Subcutaneous abdominal adipose tissue (tissue), 5 donors: ENCODE results near the gene PDE6B.
A peak's percentile ranks its signal among the peaks of the same experiment; 100 is the strongest.
"Not testable (repeated sequence)": the region's sequence is repeated elsewhere in the genome, so short reads cannot be mapped to it uniquely, and the experiment has no call there.

Experiments
- H3K27ac ChIP-seq: one replicate; pipeline ENCODE4 v1.7.0; 2013; ENCODE audit warnings: low read depth, mild to moderate bottlenecking, inconsistent platforms, low read length, moderate library complexity
- H3K27me3 ChIP-seq, 5 donors: one replicate each; pipeline ENCODE4 v1.7.0; 2013; ENCODE audit warnings: low read length in 5 of 5, inconsistent platforms in 1 of 5; ENCODE audit not compliant: control insufficient read depth in 5 of 5, insufficient read depth in 4 of 5
- H3K36me3 ChIP-seq, 5 donors: one replicate each; pipeline ENCODE4 v1.7.0; 2013; ENCODE audit warnings: low read length in 5 of 5; ENCODE audit not compliant: control insufficient read depth in 5 of 5, insufficient read depth in 5 of 5
- H3K4me1 ChIP-seq, 5 donors: one replicate each; pipeline ENCODE4 v1.7.0; 2013; ENCODE audit warnings: low read length in 5 of 5, mild to moderate bottlenecking in 3 of 5, moderate library complexity in 1 of 5; ENCODE audit not compliant: control insufficient read depth in 5 of 5, insufficient read depth in 5 of 5
- H3K4me3 ChIP-seq, 5 donors: one replicate each; pipeline ENCODE4 v1.7.0; 2013; ENCODE audit warnings: low read length in 5 of 5, low read depth in 1 of 5
- H3K9ac ChIP-seq, 5 donors: one replicate each; pipeline ENCODE4 v1.7.0; 2013; ENCODE audit warnings: low read length in 5 of 5, mild to moderate bottlenecking in 4 of 5, moderate library complexity in 3 of 5
- H3K9me3 ChIP-seq, 5 donors: one replicate each; pipeline ENCODE4 v1.7.0; 2013; ENCODE audit warnings: low read length in 5 of 5; ENCODE audit not compliant: control insufficient read depth in 5 of 5
- donor health status: healthy.
- donor health status: healthy.
- donor health status: healthy.
- donor health status: healthy.
- donor health status: healthy.

The PDE6B gene

GRCh38 chr4:705278-706082, 80.1 kb downstream of the PDE6B start, which contains the start of gene PCGF3:
TSS of gene PCGF3 (plus strand) at chr4:705832. CDS start at chr4:733681, 27,849 bp downstream.
- H3K9ac ChIP-seq, result peak within 1 kb of the TSS; percentile 93 to 100 (median 97)
- H3K36me3 ChIP-seq, result peaks cover 0 to 3% (median 0%) of the 10 kb centered on the region in 5 donors
- H3K9me3 ChIP-seq, result no peaks in the 10 kb centered on the region
- peak within 1 kb of the TSS; percentile 57 for H3K27ac ChIP-seq
- H3K4me1 ChIP-seq, result peaks cover 4 to 51% (median 36%) of the 10 kb centered on the region in 5 donors
- no peaks in the 10 kb centered on the region for H3K27me3 ChIP-seq
- H3K4me3 ChIP-seq, result peak within 1 kb of the TSS; percentile 77 to 83 (median 78)

DNA sequence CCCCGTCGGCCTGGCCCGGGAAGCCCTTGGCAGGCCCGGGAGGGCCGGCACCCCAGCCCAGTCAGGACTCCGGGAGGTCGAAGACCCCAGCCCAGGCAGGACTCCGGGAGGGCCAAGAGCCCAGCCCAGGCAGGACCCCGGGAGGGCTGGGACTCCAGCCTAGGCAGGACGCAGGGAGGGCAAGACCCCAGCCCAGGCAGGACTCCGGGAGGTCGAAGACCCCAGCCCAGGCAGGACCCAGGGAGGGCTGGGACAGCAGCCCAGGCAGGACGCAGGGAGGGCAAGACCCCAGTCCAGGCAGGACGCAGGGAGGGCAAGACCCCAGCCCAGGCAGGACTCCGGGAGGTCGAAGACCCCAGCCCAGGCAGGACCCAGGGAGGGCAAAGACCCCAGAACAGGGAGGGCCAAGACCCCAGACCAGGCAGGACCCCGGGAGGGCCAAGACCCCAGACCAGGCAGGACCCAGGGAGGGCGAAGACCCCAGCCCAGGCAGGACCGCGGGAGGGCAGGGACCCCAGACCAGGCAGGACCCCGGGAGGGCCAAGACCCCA, 80.8 kb downstream of the PDE6B start:
- Histone ChIP-seq H3K4me1 (peaks cover 4 to 51% (median 36%) of the 10 kb centered on the region in 5 donors), H3K4me3 (peak overlapping the region; percentile 29 to 83 (median 78)), H3K27ac (peak overlapping the region; percentile 57), H3K9ac (peak overlapping the region; percentile 93 to 100 (median 97))
- not testable (repeated sequence) for H3K9me3 ChIP-seq, H3K27me3 ChIP-seq, H3K36me3 ChIP-seq

GRCh38 chr4:706834-707598, 81.6 kb downstream of the PDE6B start:
- peak overlapping the region; percentile 40 to 83 (median 57) for H3K4me3 ChIP-seq
- H3K27ac ChIP-seq, result no peak overlapping the region
- H3K36me3 ChIP-seq, result peaks cover 0 to 6% (median 0%) of the 10 kb centered on the region in 5 donors

GRCh38 chr4:707929-708630, 82.7 kb downstream of the PDE6B start:
- peaks cover 4 to 51% (median 39%) of the 10 kb centered on the region in 5 donors for H3K4me1 ChIP-seq
- H3K36me3 ChIP-seq, result peaks cover 0 to 6% (median 0%) of the 10 kb centered on the region in 5 donors
- no peaks in the 10 kb centered on the region for H3K27me3 ChIP-seq
- H3K4me3 ChIP-seq, result peak overlapping the region in 3 of 5 donors; percentile 3 to 39 (median 24)
- H3K9me3 ChIP-seq, result no peaks in the 10 kb centered on the region
- H3K9ac ChIP-seq, result peak overlapping the region in 3 of 5 donors; percentile 39 to 46 (median 44)
- no peak overlapping the region for H3K27ac ChIP-seq

More at GRCh38 chr4:706834-707598, 81.6 kb downstream of the PDE6B start:
- H3K4me1 ChIP-seq, result peaks cover 4 to 51% (median 36%) of the 10 kb centered on the region in 5 donors
- H3K9me3 ChIP-seq, result no peaks in the 10 kb centered on the region
- no peaks in the 10 kb centered on the region for H3K27me3 ChIP-seq
- H3K9ac ChIP-seq, result peak overlapping the region; percentile 68 to 100 (median 93)

GRCh38 chr4:708631-708933, 83.2 kb downstream of the PDE6B start:
- Histone ChIP-seq H3K4me1 (peaks cover 4 to 51% (median 39%) of the 10 kb centered on the region in 5 donors), H3K9ac (peak overlapping the region in 3 of 5 donors; percentile 6 to 46 (median 39)), H3K27me3 (no peaks in the 10 kb centered on the region), H3K9me3 (no peaks in the 10 kb centered on the region), H3K4me3 (peak overlapping the region in 2 of 5 donors; percentile 3 to 24), H3K27ac (no peak overlapping the region), H3K36me3 (peaks cover 0 to 6% (median 0%) of the 10 kb centered on the region in 5 donors)

DNA sequence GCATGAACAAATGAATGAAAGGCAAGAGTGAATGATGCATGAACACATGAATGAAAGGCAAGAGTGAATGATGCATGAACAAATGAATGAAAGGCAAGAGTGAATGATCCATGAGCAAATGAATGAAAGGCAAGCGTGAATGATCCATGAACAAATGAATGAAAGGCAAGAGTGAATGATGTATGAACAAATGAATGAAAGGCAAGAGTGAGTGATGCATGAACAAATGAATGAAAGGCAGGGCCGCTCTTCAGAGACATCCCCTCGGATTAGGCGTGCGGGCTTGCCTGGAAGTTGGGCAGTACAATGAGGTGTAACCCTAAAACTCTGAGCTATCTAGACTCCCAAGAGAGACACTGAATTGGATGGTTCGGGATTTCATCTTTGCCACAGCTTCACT, 84.0 kb downstream of the PDE6B start:
- H3K9me3 ChIP-seq, result no peaks in the 10 kb centered on the region
- H3K4me3 ChIP-seq, result no peak overlapping the region
- no peak overlapping the region for H3K27ac ChIP-seq
- peaks cover 0 to 10% (median 5%) of the 10 kb centered on the region in 5 donors for H3K36me3 ChIP-seq
- H3K9ac ChIP-seq, result no peak overlapping the region
- peaks cover 4 to 48% (median 40%) of the 10 kb centered on the region in 5 donors for H3K4me1 ChIP-seq
- no peaks in the 10 kb centered on the region for H3K27me3 ChIP-seq

DNA sequence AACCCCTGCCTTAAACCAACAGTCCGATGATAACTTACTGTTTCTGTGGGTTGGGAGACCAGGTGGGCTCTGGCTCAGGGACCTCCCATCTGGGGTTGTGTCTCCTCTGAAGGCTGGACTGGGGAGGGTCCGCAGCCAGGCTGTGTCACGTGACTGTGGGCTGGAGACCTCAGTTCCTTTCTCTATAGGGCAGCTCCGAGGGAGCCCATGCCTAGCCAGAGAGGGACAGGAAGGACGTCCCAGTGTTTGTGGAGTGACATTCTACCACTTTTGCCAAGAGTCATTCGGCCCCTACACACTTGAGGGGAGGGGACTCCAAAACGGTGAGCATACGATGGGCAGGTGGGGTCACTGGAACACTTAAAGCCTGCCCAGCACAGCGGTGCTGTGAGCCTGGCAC, 84.7 kb downstream of the PDE6B start:
- H3K4me3 ChIP-seq, result no peak overlapping the region
- no peak overlapping the region for H3K27ac ChIP-seq
- no peaks in the 10 kb centered on the region for H3K9me3 ChIP-seq
- H3K4me1 ChIP-seq, result peaks cover 6 to 43% (median 35%) of the 10 kb centered on the region in 5 donors
- no peak overlapping the region for H3K9ac ChIP-seq
- no peaks in the 10 kb centered on the region for H3K27me3 ChIP-seq
- H3K36me3 ChIP-seq, result peaks cover 0 to 13% (median 8%) of the 10 kb centered on the region in 5 donors

DNA sequence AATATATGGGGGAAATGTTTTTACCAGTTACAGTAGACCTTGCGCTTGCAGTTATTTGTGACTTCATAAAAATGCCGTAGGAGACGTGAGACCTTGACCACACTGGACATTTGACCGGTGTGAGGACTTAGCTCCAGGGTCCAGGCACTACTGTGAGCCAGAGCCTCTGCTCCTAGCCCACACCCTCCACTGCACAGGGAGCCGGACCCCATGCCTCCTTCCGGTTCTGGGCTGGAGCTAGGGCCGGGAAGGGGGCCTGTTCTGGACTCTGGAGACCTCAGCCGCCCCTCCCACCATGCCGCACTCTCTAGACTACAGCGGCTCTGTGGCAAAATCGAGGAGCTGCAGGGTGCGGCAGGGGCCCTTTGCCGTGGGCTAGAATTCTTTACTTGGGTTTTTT, 85.5 kb downstream of the PDE6B start:
- H3K4me1 ChIP-seq, result peaks cover 8 to 40% (median 33%) of the 10 kb centered on the region in 5 donors
- H3K4me3 ChIP-seq, result no peak overlapping the region
- H3K9me3 ChIP-seq, result no peaks in the 10 kb centered on the region
- H3K27ac ChIP-seq, result no peak overlapping the region
- peaks cover 0 to 13% (median 8%) of the 10 kb centered on the region in 5 donors for H3K36me3 ChIP-seq
- no peak overlapping the region for H3K9ac ChIP-seq
- no peaks in the 10 kb centered on the region for H3K27me3 ChIP-seq

- Histone ChIP-seq H3K36me3 (peaks cover 0 to 13% (median 8%) of the 10 kb centered on the region in 5 donors), H3K27ac (no peak overlapping the region), H3K9ac (no peak overlapping the region), H3K4me3 (no peak overlapping the region), H3K27me3 (no peaks in the 10 kb centered on the region), H3K4me1 (peaks cover 8 to 29% (median 24%) of the 10 kb centered on the region in 5 donors), H3K9me3 (no peaks in the 10 kb centered on the region)
These were observed 86.7 kb downstream of the PDE6B start for GRCh38 chr4:712093-712492.
